ENCODE measurements around the gene PTPN4. TPM values are rescaled to one million over a fixed set of nuclear protein-coding genes. Genes with fewer than 3 reads are reported as not detected.

The PTPN4 gene
- total RNA-seq, 1 experiment from 2014 or later = 52.4 TPM

DNA sequence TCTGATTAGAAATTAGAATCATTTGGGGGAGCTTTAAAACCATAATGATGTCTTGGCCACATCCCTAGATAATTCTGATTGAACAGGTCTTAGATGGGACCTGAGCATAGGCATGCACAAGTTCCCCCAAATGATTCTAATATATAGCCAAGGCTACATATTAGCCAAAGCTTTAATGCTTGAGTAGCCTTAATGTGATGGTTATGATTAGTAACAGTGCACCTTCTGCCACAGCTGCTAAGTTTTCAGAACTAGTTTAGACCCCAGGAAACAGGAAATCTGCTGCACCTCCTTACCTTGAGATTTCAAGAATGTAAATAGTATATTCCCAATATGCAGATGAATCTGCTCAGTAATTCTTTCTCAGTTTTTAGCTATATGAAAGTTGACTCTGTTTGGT is 119.8 kb downstream of the PTPN4 start:
- Mint-ChIP-seq H3K4me3 (ENCODE audit: low read depth, unreplicated experiment) (no peak overlapping the region), H3K4me1 (ENCODE audit: low read depth, unreplicated experiment) (peaks cover 21% of the 10 kb centered on the region), H3K36me3 (ENCODE audit: insufficient read depth, unreplicated experiment) (no peaks in the 10 kb centered on the region), H3K9me3 (ENCODE audit: low read depth, unreplicated experiment) (no peaks in the 10 kb centered on the region), H3K27me3 (ENCODE audit: unreplicated experiment) (no peaks in the 10 kb centered on the region), H3K27ac (ENCODE audit: unreplicated experiment) (no peak overlapping the region)
- no TSS peak for BruUV-seq (replicated peaks)
- TF ChIP-seq, protein P1, sequence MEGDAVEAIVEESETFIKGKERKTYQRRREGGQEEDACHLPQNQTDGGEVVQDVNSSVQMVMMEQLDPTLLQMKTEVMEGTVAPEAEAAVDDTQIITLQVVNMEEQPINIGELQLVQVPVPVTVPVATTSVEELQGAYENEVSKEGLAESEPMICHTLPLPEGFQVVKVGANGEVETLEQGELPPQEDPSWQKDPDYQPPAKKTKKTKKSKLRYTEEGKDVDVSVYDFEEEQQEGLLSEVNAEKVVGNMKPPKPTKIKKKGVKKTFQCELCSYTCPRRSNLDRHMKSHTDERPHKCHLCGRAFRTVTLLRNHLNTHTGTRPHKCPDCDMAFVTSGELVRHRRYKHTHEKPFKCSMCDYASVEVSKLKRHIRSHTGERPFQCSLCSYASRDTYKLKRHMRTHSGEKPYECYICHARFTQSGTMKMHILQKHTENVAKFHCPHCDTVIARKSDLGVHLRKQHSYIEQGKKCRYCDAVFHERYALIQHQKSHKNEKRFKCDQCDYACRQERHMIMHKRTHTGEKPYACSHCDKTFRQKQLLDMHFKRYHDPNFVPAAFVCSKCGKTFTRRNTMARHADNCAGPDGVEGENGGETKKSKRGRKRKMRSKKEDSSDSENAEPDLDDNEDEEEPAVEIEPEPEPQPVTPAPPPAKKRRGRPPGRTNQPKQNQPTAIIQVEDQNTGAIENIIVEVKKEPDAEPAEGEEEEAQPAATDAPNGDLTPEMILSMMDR (IDR thresholded peaks at IDR 0.05; ENCODE audit: unreplicated experiment) = no peak
- CTCF ChIA-PET = interaction anchor here (0.6 kb wide), 1 partner anchor 327 kb away, joined by 7 read pairs; no protein-coding TSS in a partner anchor
- no peak for DNase-seq
- intact Hi-C loops (cut with micrococcal nuclease; ENCODE audit: unreplicated experiment) = no loop called here

DNA sequence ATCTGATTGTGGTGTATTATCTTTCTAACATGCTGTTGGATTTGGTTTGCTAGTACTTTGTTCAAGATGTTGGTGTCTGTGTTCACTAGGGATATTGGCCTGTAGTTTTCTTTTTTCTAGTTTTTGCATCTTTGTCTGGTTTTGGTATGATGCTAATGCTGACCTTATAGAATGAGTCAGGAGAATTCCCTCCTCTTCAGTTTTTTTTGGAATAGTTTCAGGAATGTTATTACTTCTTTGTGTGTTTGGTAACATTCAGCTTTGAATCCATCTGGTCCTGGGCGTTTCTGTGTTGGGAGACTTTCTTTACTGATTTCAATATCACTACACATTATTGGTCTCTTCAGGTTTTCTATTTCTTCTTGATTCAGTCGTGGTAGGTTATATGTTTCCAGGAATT is 129.0 kb downstream of the PTPN4 start:
- DNase-seq = no peak
- CTCF ChIA-PET = no interaction called here
- Mint-ChIP-seq H3K27ac (ENCODE audit: unreplicated experiment) (no peak overlapping the region), H3K4me1 (ENCODE audit: low read depth, unreplicated experiment) (no peaks in the 10 kb centered on the region), H3K36me3 (ENCODE audit: insufficient read depth, unreplicated experiment) (peaks cover 5% of the 10 kb centered on the region), H3K27me3 (ENCODE audit: unreplicated experiment) (no peaks in the 10 kb centered on the region), H3K9me3 (ENCODE audit: low read depth, unreplicated experiment) (peaks cover 10% of the 10 kb centered on the region), H3K4me3 (ENCODE audit: low read depth, unreplicated experiment) (no peak overlapping the region)
- no TSS peak for BruUV-seq (replicated peaks)
- TF ChIP-seq, protein P1 (IDR thresholded peaks at IDR 0.05; ENCODE audit: unreplicated experiment) = no peak
- intact Hi-C loops (cut with micrococcal nuclease; ENCODE audit: unreplicated experiment) = no loop called here

DNA sequence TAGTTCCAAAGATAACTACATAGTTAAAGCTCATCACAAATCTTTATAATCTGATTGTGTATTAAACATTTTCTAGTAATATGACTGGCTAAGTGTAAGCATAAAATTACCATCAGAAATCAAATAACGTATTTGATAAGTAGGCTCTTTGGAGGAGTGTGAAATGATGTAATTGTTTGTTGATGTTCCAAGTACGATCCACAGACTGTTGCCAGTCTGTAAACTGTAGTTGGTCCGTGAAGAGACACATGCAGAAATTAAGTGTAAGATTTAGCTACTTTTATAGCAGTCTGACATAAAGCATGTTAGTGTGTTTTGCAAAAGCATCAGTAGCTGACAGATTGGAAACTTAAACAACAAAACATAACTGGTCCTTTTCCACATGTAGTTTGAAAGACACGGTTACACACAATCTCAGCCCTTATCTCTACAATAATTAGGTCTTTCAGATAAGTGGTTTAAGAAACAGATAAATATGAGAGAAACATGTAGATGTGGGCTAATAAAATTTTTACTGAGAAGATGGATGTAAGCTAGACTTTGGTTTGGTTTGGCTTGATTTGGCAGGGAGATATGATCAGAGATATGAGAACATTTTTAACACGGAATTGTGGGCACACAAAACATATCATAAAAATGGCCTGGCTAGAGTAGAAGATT is 138.1 kb downstream of the PTPN4 start:
- no peak for DNase-seq
- Mint-ChIP-seq H3K4me3 (ENCODE audit: low read depth, unreplicated experiment) (no peak overlapping the region), H3K36me3 (ENCODE audit: insufficient read depth, unreplicated experiment) (peaks cover 4% of the 10 kb centered on the region), H3K9me3 (ENCODE audit: low read depth, unreplicated experiment) (no peaks in the 10 kb centered on the region), H3K4me1 (ENCODE audit: low read depth, unreplicated experiment) (no peaks in the 10 kb centered on the region), H3K27me3 (ENCODE audit: unreplicated experiment) (no peaks in the 10 kb centered on the region), H3K27ac (ENCODE audit: unreplicated experiment) (no peak overlapping the region)
- CTCF ChIA-PET = no interaction called here
- TF ChIP-seq, protein P1 (IDR thresholded peaks at IDR 0.05; ENCODE audit: unreplicated experiment) = no peak
- intact Hi-C loops (cut with micrococcal nuclease; ENCODE audit: unreplicated experiment) = no loop called here
- no TSS peak for BruUV-seq (replicated peaks)

DNA sequence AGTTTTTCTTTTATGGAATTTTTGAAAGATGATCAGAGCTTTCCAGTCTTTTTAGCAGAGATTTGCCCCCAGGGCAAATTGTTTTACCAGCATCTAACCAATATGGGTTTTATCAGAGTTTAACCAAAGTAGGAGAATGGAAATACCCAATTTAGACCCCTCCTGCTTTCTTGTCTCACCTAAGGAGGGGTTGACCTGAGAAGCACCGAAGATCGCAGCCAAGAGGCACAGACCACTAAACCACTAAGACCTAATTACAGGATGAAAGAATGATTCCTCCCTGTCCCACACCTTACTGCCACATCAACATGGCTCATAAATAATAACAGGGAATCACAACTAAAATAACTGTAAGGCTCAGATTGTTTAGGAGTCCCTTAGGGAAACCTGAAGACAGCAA is 141.3 kb downstream of the PTPN4 start:
- CTCF ChIA-PET = no interaction called here
- no peak for DNase-seq
- no peaks in the 10 kb centered on the region for H3K9me3 Mint-ChIP-seq (ENCODE audit: low read depth, unreplicated experiment)
- H3K36me3 Mint-ChIP-seq (ENCODE audit: insufficient read depth, unreplicated experiment) = peaks cover 10% of the 10 kb centered on the region
- H3K27ac Mint-ChIP-seq (ENCODE audit: unreplicated experiment) = no peak overlapping the region
- no peaks in the 10 kb centered on the region for H3K4me1 Mint-ChIP-seq (ENCODE audit: low read depth, unreplicated experiment)
- TF ChIP-seq, protein P1 (IDR thresholded peaks at IDR 0.05; ENCODE audit: unreplicated experiment) = no peak
- intact Hi-C loops (cut with micrococcal nuclease; ENCODE audit: unreplicated experiment) = no loop called here
- H3K4me3 Mint-ChIP-seq (ENCODE audit: low read depth, unreplicated experiment) = no peak overlapping the region
- H3K27me3 Mint-ChIP-seq (ENCODE audit: unreplicated experiment) = no peaks in the 10 kb centered on the region
- no TSS peak for BruUV-seq (replicated peaks)

Measured in Calu3 (cell line).